ENCODE results near the gene FAM24B. TPM values are rescaled to one million over a fixed set of nuclear protein-coding genes. Genes with fewer than 3 reads are reported as not detected.

Gene FAM24B
- total RNA-seq, 4 donors from 2014 or later = 3.7 to 7.1 (median 4.9) TPM; not detected in 1

GRCh38 chr10:122894261-122894944 is 15.0 kb upstream of the FAM24B start:
- WGBS, 2 donors (ENCODE audit: low coverage in 1 of 2) = 90 to 92% methylated on average over 5 of the region's 5 CpGs
- no peaks in the 10 kb centered on the region for H3K4me1 ChIP-seq
- no peak overlapping the region for H3K27ac ChIP-seq
- H3K4me3 ChIP-seq = no peak overlapping the region
- DNase-seq = no peak
- no peaks in the 10 kb centered on the region for H3K27me3 ChIP-seq
- in situ Hi-C loops (cut with MboI; ENCODE audit: low pct_ligation_motif_present in 1 of 4, low pct_unique_long_range_greater_than_20kb in 1 of 4, low sequenced_read_pairs in 3 of 4) (no loop called here), intact Hi-C loops (cut with DNase I; ENCODE audit: low total_unique reads) (no loop called here)
- TF ChIP-seq POLR2AphosphoS5 (IDR thresholded peaks at IDR 0.05) (no peak), CTCF (IDR thresholded peaks at IDR 0.05) (no peak), POLR2A (IDR thresholded peaks at IDR 0.05) (no peak), EP300 (IDR thresholded peaks at IDR 0.05; ENCODE audit: low read depth) (no peak)
- H3K9me3 ChIP-seq = no peaks in the 10 kb centered on the region
- no peaks in the 10 kb centered on the region for H3K36me3 ChIP-seq

- in situ Hi-C loops (cut with MboI; ENCODE audit: low pct_ligation_motif_present in 1 of 4, low pct_unique_long_range_greater_than_20kb in 1 of 4, low sequenced_read_pairs in 3 of 4) (no loop called here), intact Hi-C loops (cut with DNase I; ENCODE audit: low total_unique reads) (loop anchor here (10.0 kb wide), 1 partner anchor 61 kb away; no protein-coding TSS in a partner anchor)
- TF ChIP-seq EP300 (IDR thresholded peaks at IDR 0.05; ENCODE audit: low read depth) = no peak
- no peak for TF ChIP-seq POLR2A (IDR thresholded peaks at IDR 0.05)
- TF ChIP-seq POLR2AphosphoS5 (IDR thresholded peaks at IDR 0.05) = no peak
- TF ChIP-seq CTCF (IDR thresholded peaks at IDR 0.05) = no peak
- Histone ChIP-seq H3K27me3 (no peaks in the 10 kb centered on the region), H3K4me1 (peaks cover 4 to 6% (median 5%) of the 10 kb centered on the region in 4 donors), H3K27ac (no peak overlapping the region), H3K36me3 (no peaks in the 10 kb centered on the region), H3K4me3 (no peak overlapping the region), H3K9me3 (no peaks in the 10 kb centered on the region)
- WGBS, 2 donors (ENCODE audit: low coverage in 1 of 2) = 70 to 96% methylated on average over 1 of the region's 1 CpG
- DNase-seq = no peak
Measured at GRCh38 chr10:122884166-122884565, 4.8 kb upstream of the FAM24B start.

GRCh38 chr10:122882766-122883165 is 3.4 kb upstream of the FAM24B start:
- H3K27ac ChIP-seq = no peak overlapping the region
- DNase-seq = no peak
- in situ Hi-C loops (cut with MboI; ENCODE audit: low pct_ligation_motif_present in 1 of 4, low pct_unique_long_range_greater_than_20kb in 1 of 4, low sequenced_read_pairs in 3 of 4) = no loop called here
- TF ChIP-seq CTCF (IDR thresholded peaks at IDR 0.05) = no peak
- TF ChIP-seq POLR2AphosphoS5 (IDR thresholded peaks at IDR 0.05) = no peak
- TF ChIP-seq EP300 (IDR thresholded peaks at IDR 0.05; ENCODE audit: low read depth) = no peak
- TF ChIP-seq POLR2A (IDR thresholded peaks at IDR 0.05) = no peak
- no peaks in the 10 kb centered on the region for H3K36me3 ChIP-seq
- peaks cover 4 to 18% (median 11%) of the 10 kb centered on the region in 4 donors for H3K4me1 ChIP-seq
- no peak overlapping the region for H3K4me3 ChIP-seq
- H3K9me3 ChIP-seq = no peaks in the 10 kb centered on the region
- H3K27me3 ChIP-seq = no peaks in the 10 kb centered on the region
- intact Hi-C loops (cut with DNase I; ENCODE audit: low total_unique reads) = loop anchor here (10.0 kb wide), 1 partner anchor 62 kb away; no protein-coding TSS in a partner anchor

DNA sequence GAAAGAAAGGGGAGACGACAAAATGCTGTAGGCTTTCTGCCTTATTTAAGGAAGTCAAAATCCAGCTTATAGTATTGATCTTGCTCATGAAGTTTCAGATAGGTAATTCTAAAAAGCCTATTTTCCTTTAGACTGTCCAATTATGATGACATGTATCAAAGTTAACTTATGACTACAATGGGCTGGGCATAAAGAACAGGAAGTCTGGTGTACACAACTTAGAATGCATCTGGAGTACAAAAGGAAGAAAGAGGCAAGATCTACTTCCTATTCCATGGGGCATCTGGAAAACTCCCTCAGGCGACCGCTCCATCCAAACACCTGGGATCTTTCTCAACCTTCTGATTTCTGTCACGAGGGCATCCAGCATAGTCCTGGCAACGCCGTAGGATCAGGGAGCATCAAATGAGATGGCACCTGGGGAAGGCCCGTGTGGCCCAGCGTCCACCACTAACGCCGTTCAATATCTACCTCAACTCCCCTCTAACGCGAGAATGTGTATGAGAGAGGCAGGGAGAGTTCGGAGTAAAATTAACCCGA is 512 bp downstream of the FAM24B start:
- Histone ChIP-seq H3K9me3 (no peaks in the 10 kb centered on the region), H3K36me3 (no peaks in the 10 kb centered on the region), H3K4me3 (peak overlapping the region; percentile 40 to 70 (median 48)), H3K27me3 (no peaks in the 10 kb centered on the region), H3K4me1 (peaks cover 4 to 18% (median 11%) of the 10 kb centered on the region in 4 donors), H3K27ac (peak overlapping the region; percentile 65 to 77 (median 72))
- no peak for TF ChIP-seq POLR2AphosphoS5 (IDR thresholded peaks at IDR 0.05)
- TF ChIP-seq CTCF (IDR thresholded peaks at IDR 0.05) = no peak
- TF ChIP-seq POLR2A (IDR thresholded peaks at IDR 0.05) = no peak
- no peak for TF ChIP-seq EP300 (IDR thresholded peaks at IDR 0.05; ENCODE audit: low read depth)
- DNase-seq = peak; percentile 9
- in situ Hi-C loops (cut with MboI; ENCODE audit: low pct_ligation_motif_present in 1 of 4, low pct_unique_long_range_greater_than_20kb in 1 of 4, low sequenced_read_pairs in 3 of 4) (no loop called here), intact Hi-C loops (cut with DNase I; ENCODE audit: low total_unique reads) (no loop called here)
- 49 to 56% methylated on average over 3 to 13 of the region's 14 CpGs for WGBS, 2 donors (ENCODE audit: low coverage in 1 of 2)

All from transverse colon (tissue), 4 donors.